GM19372 (cell line): ENCODE measurements around the gene PTPN3.

ENCODE experiments used
- ATAC-seq: cut with Tn5 transposase; IDR thresholded peaks from one replicate; pipeline ENCODE4 v1.9.1; 2021; ENCODE audit warnings: mild to moderate bottlenecking, low read depth, moderate library complexity; ENCODE audit not compliant: unreplicated experiment

PTPN3 gene

DNA sequence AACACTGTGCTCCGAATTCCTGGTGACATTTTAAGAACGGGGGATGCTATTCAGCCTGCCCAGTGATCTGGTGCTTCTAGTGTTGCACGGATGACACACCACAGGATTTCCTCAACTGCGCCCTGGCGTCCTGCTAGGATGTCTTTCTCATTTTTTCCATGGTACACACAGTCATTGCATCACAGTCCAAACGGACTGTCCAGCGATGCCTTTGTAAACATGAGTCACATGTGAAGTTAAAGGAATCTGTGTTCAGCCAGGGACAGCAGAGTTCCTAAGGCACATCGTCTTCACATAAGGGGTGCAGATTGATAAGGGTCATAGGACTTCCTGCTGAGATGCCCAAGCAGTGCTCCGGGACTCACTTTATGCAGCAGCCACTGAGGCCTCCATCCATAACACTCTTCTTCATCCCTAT is 9.3 kb upstream of the PTPN3 start:
- no peak for ATAC-seq

DNA sequence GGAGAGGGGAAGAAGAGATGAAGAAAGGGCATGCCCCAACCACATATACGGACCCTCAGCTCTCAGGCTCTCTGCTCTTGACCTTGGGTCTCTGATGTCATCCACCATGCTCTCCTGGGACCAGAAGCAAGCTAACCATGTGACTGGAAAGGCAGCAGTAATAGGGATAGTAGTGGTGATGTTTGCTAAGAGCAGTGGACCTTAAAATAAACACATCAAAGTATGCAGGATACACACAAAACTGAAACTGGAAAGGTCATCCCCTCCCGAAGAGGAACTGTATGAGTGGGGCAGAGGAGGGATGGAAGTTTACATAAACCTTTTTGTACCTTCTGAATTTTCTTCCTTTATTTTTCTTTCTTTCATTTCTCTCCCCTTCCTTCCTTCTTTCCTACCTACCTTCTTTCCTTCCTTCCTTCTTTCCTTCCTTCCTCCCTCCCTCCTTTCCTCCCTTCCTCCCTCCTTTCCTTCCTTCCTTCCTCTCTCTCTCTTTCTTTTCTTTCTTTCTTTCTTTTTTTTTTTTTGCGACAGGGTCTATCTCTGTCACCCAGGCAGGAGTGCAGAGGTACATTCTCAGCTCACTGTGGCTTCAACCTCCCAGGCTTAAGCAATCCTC is 8.1 kb upstream of the PTPN3 start:
- no peak for ATAC-seq

DNA sequence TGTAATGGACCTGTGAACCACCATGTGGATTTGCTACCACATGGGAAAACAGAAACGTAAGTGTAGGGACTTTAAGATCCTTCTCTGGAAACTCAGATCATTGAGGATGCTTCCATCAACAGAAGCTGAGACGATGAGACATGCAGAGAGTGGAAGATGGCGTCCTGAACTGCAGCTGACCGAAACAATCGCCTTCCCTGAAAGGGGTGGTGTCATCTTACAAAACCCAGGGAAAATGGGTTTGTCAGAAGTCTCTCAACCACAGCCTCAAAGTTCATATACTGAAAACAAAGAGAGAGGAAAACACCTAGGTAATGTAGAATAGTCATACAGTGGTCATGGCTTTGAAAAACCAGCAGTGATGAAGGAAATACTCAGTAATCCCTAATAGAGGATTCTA is 6.6 kb upstream of the PTPN3 start:
- ATAC-seq = no peak

DNA sequence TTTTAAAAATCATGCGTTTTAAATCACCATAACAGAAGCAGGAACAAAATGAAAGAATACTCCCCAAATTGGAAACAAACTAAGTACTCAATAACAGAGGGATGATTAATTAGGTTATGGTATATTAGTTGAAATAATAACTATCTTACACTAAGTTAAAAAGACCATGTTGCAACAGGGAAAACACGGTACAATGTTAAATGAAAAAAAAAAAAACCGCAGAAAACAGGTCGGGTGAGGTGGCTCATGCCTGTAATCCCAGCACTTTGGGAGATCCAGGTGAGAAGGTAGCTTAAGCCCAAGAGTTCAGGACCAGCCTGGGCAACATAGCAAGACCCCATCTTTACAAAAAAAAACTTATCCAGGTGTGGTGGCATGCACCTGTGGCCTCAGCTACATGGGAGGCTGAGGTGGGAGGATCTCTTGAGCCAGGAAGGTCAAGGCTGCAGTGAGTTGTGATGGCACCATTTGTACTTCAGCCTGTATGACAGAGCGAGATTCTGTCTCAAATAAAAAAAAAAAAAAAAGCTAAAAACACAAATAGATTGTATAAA is 2.4 kb upstream of the PTPN3 start:
- no peak for ATAC-seq

DNA sequence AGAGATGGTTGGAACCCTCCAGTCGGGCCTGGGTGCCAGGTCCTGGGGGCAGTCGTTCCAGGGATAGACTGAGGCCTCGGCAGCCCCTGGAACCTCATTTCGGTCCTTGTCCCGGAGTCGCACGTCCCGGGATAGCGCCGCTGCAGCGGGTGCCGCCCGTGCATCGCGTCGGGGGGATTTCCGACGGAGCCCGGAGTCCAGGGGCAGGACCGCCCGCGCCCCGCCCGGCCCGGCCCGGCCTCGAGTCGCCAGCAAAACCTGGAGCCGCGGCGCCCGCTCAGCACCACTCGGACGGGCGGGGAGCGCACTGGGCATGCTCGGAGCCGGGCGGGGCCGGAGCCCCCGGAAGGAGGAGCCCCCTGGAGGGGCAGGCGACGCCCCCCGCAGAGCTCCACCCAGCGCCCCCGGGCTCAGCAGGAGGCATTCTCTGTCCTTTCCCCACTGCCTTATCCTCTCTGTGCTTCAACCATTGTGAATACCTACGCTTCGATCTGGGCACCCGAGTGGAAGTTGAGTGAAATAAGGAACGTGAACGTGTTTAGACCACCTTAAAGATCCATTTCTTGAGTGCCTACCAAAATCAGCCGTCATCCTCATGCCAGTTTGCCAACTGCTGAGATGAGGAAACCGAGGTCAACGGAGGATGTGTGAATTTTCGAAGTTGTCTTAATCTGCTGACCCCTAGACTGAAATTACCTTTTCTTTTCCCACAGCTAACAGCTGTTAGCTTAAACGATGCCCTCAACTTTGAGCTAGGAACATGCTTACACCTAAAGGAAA is 1.7 kb upstream of the PTPN3 start:
- no peak for ATAC-seq

DNA sequence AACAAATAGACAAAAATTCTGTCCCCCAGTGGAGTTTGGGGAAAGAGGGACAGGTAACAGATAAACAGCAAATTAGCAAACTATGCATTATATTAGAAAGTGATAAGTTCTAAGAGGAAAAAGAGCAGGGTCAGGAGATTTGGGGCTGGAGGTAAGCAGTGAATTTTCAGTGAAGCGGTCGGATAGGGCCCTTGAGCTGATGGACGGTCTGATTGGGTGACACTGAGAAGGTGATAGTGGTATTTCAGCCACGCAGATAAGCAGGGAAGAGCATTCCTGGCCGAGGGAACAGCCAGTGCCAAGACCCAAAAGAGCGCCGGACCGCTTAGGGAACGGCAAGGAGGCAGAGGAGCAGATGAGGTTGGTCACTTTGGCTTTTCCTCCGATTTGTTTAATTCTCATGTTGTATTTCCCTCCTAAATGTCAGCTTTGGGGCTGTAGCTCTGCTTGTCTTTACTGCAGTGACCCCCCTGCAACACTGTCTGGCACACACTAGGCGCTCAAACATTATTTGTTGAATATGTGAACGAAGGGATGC is 1.1 kb upstream of the PTPN3 start:
- no peak for ATAC-seq

DNA sequence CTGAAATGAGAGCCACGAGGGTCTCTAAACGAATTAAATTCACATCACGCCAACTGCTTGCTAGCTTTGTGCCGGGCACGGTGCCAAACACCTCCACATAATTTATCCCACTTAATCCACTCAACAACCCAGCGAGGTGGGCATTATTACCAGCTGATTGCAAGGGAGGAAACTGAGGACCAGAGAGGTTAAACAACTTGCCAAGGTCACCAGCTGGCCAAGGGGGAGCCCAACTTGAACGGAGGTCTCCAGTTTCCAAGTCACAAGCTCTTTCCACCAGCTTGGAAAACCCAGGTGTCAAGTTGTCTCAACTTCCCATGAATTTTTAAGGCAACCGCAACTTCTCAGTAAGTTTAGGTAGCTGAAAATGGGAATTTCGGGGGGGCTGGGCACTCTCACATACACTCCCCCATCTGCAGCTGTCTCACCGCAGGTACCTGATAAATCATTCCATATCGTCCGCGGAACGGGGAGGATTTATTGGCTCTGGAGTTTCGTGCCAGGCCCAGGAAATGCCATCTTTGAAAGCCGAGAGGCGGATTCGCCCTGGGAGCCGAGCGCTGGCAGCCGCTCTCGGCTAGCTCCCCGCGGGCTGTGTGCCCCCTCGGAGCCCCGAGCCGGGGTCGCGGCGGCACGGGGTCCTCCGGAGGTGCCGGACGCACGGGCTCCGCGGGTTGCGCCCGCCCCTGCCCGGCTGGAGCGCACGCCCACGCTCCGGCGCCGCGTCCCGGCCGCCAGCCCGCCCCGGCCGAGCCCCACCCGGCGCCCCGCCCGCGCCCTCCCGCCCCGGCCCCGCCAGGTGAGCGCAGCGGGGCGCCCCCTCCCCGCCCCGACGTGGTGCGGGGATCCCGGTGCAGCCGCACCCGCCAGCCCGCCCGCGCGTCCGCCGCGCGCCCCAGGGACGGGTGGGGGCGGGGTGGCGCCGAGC is 617 bp downstream of the PTPN3 start:
- no peak for ATAC-seq

DNA sequence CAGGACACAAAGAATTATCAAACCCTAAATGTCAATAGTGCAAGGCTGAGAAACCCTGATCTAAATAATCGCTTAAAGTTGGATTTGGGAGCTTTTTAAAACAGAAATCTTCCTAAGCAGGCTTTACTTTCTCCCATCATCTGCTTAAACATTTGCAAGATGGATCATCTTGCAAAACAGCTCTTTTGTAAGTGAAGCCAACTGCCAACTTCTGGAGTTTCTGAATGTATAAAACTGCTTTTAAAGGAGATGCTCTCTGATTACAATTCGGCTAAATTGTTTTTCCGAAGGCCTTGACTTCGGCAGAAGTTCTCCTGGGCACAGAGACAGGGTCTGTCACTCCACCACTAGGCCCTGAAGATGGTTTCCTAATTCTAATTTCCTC is 1.3 kb downstream of the PTPN3 start:
- ATAC-seq = no peak

DNA sequence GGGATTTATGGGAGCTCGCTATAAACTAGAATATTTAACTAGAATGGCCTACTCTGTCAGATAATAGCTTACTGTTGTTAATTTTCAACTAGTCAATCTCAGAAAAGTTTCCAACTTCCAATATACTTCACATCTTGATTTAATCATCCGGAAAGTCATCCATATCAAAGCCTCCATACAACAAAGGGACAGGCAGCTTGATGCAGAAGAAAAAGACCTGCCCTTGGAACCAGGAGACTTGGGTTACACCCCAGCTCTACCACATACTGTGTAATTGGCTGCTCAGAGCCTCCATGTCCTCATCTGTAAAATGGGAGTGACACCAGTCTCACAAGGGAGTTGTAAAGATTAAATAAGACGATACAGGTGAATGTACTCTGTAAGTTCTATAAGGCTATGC is 1.9 kb downstream of the PTPN3 start:
- ATAC-seq = no peak

DNA sequence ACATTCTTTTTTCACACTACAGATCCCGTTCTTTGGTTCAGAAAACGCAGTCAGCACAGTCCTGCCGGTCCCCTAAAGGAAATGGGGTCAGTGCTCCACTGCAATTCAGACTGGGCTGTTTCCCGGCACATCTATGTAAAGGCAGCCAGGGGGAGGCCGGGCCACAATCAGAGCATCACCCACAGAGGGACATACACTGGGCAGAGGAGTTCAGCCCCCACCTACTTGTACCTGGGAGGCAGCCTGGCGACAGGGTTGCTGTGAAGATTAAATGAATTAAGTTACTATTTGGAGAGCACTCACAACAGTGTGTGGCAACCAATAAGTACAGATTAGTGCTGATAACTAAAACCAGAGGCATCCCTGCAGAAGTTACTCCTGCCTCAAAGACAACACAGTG is 4.5 kb downstream of the PTPN3 start:
- ATAC-seq = no peak

DNA sequence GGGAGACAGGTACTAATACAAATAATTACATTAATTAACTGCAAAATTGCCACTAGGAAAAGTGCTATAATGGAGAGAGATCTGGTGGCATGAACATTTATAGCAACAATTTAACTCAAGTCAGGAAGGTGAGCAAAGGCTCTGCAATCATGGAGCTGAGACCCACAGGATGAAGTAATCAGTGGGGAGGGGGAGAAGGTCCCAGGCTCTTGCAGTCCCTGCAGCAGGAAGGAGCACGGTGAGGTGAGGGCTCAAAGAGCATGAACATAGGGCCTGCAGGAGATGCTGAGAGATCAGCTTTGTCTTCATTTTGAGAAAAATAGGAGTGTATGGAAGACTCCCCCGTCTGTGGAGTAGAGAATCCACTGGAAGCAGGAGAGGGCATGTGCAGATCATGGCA is 6.5 kb downstream of the PTPN3 start:
- no peak for ATAC-seq

DNA sequence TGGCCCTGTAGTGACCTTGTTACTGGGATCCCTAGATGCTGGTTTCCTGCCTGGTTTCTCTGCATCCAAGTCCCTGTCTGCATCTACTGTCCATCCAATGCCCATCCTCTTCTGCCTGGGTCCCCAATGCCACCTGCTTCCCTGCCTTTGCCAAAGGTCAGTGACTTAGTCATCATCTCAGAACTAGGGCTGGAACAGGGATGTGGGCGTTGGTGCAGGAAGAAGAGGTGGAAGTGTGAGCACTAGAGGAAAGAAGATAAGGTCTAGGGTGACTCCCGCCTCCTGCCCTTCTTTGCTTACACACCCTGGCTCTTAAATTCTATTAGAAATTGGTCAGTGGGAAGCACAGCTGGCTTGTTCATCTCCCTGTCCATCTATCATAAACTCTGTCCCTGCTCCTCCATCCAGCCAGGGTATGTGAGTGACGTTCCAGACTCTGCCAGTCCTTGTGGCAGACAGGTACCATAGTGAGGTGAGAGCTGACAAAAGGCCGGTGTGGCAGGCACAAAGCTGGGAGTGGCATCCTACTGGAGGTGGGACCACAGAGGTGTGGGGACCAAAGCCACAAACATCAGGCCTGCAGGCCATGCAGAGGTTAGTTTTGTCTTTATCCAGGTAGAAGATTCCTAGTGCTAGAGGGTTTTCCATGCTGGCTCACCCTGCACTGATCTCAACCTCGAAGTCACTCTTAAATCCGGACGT is 9.2 kb downstream of the PTPN3 start:
- ATAC-seq = no peak

DNA sequence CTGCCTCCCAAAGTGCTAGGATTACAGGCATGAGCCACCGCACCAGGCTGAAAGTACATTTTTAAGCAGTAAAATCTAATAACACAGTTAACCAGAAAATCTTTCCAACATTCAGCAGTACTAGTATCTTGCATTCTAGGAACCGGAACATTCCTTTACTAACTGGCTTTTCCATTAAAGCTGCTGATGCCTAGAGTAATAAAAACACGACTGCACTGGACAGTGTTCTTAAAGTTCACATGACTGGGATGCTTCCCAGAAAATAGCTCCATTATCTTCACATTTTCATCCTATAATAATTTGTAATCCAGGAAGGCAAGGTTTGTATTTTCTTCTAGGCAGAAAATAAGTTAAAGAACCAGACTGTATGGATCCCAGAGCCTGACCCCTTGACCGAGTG is 9.8 kb downstream of the PTPN3 start:
- no peak for ATAC-seq

DNA sequence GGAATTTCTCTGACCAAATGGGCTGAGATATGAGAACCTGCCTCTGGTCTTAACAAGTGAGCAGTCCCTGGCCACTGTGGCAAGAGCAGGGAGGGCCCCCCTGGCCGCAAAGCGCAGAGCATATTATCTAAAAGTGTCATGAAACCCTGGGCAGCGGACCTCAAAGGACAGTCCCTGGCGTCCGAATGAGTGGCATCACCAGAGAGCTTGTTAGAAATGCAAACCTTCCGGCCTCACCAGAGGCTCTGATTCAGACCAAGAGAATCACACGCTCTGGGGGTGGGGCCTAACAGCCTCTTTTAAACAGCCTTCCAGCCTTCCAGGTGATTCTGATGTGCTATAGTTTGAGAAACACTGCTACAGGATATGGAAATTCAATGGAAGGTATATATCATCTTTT is 10.9 kb downstream of the PTPN3 start:
- no peak for ATAC-seq

DNA sequence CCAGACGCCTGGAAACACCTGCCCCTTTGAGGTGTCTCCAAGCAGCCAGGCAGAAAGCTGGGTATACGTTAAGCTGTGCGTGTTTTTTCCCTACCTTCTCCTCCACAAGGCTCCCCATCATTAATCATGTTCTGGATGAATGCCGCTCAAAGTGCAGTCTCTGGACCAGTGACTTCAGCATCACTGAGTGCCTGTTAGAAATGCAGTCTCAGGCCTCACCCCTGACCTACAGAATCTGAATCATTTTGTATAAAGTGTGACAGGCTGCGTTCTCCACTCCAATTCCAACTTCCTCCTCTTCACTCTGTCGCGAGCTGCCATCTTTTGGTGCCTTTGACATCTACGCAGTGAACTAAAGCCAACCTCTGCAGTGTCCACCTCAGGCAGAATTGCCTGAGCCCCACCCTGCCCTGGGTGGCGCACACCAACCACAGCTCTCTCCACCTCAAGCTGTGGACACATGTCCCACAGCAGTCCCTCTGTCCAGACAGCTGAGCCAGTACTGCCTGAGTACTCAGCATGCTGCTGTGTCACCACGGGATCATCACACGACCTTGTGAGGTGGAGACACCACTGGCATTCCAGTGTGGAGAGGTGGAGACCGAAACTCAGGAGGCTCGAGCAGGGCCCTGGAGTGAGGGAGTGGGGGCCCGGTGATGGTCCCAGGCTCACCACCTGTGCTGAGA is 14.2 kb downstream of the PTPN3 start:
- ATAC-seq = no peak

DNA sequence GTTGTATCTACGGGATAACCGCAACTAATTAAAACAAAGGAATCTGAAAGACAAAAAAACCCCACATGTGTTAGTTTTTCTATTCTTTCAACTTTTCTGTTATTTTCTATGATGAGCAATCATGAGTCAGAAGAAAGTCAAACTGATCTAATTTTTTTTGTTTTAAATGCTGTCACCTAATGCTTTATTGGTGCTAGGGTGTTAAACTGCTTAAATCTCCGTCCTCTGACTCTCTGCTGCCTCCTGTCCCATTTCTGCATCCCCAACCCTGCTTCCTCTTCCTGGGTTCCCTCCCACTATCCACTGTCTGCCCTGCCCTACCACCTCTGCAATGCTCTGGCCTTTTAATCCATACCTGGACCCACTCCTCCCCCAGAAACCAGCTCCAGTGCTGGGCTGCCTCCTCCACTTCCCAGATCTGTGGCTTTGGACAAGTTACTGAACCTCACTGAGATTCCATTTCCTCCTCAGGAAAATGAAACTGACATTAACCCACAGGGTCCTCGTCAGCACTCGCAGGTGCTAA is 15.7 kb downstream of the PTPN3 start:
- no peak for ATAC-seq

DNA sequence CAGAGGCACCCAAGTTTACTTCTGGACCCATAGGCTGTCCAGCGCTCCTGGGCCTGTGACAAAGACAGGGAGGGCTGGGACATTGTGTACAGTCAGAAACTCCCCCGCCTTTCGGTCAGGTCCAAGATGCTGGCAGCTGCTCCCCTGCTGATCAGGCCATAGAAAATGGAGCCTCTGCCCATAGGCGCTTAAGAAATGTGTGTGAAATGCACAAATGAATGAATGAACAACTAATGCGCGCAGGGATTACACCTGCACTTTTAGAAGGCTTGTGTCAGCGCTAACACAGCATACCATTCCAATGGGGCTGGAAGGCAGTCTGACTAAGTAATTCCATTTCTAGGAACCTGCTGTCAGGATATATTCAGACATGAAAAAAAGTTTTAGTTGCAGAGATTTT is 16.3 kb downstream of the PTPN3 start:
- ATAC-seq = no peak

DNA sequence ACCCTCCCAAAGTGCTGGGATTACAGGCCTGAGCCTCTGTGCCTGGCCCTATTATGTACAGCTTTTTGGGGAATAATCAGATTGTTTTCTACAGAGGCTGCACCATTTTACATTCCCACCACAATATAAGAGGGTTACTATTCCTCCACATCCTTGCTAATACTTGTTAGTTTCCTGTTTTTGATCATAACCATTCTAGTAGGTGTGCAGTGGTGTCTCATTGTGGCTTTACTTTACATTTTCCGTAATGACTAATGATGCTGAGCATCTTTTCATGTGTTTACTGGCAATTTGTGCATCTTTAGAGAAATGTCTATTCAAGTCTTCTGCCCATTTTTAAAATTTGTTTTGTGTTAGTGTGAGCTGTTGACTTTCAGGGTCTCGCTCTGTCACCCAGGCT is 18.3 kb downstream of the PTPN3 start:
- ATAC-seq = no peak

DNA sequence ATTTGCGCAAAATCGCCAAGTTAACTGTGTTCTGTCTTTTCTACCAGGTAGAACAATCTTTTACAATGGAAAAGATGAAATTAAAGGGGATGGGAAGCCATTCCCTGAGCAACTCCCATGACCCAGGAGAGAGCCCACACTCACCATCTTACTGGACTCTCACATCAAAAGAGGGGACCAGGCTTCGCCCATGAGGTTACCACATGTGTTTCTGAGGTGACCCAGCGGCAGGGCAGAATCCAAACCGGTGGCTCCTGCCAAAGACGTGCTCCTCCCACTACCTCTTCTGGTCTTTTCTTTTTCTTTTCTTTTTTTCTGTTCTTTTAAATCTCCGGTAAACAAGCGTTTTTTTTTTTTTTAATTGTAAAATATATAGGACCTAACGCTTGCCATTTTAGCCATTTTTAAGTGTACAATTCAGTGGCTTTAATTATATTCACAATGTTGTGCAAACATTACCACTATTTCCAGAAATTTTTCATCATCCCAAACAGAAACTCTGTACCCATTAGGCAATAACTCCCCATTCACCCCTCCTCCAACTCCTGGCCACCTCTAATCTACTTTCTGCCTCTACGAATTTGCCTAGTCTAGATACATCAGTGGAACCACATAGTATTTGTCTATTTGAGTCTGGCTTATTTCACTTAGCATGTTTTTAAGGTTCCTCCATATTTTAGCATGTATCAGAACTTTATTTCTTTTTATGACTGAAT is 19.3 kb downstream of the PTPN3 start:
- no peak for ATAC-seq
